ENCODE results near the gene PRKG1. TPM values are rescaled to one million over a fixed set of nuclear protein-coding genes. Genes with fewer than 3 reads are reported as not detected.
"Not testable (repeated sequence)": the region's sequence is repeated elsewhere in the genome, so short reads cannot be mapped to it uniquely, and the experiment has no call there.

The PRKG1 gene
- total RNA-seq, 1 donor from 2014 or later, result 22.8 TPM

DNA sequence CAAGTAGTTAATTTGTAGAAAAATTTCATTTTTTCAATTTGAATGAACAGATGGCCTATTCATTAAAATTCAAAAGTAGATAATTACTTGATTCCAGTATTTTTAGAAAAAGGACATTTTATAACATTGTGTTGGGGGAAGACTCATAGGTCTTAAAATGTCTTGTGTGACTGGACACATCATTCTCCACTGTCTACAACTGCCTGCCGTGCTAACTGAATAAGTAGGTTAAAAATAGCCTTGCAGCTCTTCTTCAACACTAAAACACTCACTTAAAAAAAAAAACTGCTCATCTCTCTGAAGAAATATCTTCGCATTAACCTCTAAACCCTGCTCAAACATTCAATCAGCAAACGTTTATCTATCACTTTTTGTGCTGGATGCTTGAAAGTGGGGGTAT is 371.3 kb downstream of the PRKG1 start:
- peaks cover 15% of the 10 kb centered on the region for H3K4me1 Mint-ChIP-seq (ENCODE audit: low read depth)
- H3K36me3 Mint-ChIP-seq (ENCODE audit: low read depth), result no peaks in the 10 kb centered on the region
- TF ChIP-seq, protein P1, sequence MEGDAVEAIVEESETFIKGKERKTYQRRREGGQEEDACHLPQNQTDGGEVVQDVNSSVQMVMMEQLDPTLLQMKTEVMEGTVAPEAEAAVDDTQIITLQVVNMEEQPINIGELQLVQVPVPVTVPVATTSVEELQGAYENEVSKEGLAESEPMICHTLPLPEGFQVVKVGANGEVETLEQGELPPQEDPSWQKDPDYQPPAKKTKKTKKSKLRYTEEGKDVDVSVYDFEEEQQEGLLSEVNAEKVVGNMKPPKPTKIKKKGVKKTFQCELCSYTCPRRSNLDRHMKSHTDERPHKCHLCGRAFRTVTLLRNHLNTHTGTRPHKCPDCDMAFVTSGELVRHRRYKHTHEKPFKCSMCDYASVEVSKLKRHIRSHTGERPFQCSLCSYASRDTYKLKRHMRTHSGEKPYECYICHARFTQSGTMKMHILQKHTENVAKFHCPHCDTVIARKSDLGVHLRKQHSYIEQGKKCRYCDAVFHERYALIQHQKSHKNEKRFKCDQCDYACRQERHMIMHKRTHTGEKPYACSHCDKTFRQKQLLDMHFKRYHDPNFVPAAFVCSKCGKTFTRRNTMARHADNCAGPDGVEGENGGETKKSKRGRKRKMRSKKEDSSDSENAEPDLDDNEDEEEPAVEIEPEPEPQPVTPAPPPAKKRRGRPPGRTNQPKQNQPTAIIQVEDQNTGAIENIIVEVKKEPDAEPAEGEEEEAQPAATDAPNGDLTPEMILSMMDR (IDR thresholded peaks at IDR 0.05), result no peak
- H3K27ac Mint-ChIP-seq (ENCODE audit: unreplicated experiment), result no peak overlapping the region
- DNase-seq (ENCODE audit: low spot score), result no peak
- H3K4me3 Mint-ChIP-seq (ENCODE audit: unreplicated experiment), result no peak overlapping the region
- no peaks in the 10 kb centered on the region for H3K9me3 Mint-ChIP-seq (ENCODE audit: low read depth)
- no peaks in the 10 kb centered on the region for H3K27me3 Mint-ChIP-seq (ENCODE audit: low read depth)

DNA sequence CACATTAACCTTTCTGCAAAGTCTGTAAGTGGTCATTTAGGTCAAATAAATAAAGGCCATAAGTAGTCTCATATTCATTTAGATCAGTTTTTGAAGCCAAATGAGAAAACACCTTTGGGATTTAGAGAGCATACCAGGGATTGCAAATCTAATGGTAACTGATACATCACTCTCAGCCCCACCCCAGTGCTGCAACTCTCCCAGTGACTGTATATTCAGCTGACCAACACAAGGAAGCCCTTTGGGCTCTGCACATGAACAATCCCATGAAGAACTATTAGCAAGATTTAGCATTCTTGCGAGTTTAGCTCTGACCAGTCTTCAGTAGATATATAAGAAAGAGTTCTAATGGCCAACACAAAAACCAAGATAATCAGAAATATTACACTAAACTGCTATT is 372.8 kb downstream of the PRKG1 start:
- Mint-ChIP-seq H3K4me1 (ENCODE audit: low read depth) (peaks cover 15% of the 10 kb centered on the region), H3K27me3 (ENCODE audit: low read depth) (no peaks in the 10 kb centered on the region), H3K9me3 (ENCODE audit: low read depth) (no peaks in the 10 kb centered on the region), H3K4me3 (ENCODE audit: unreplicated experiment) (no peak overlapping the region), H3K36me3 (ENCODE audit: low read depth) (no peaks in the 10 kb centered on the region), H3K27ac (ENCODE audit: unreplicated experiment) (no peak overlapping the region)
- TF ChIP-seq, protein P1 (IDR thresholded peaks at IDR 0.05), result no peak
- DNase-seq (ENCODE audit: low spot score), result no peak

DNA sequence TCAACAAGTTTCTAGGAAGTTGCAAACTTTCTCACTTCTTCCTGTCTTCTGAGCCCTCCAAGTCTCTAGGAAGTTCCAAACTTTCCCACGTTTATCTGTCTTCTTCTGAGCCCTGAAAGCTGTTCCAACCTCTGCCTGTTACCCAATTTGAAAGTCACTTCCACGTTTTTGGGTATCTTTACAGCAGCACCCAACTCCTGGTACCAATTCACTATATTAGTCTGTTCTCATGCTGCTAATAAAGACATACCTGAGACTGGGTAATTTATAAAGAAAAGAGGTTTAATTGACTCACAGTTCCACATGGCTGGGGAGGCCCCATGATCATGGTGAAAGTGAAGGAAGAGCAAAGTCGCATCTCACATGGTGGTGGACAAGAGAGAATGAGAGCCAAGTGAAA is 381.5 kb downstream of the PRKG1 start:
- not testable (repeated sequence) for DNase-seq (ENCODE audit: low spot score); H3K4me3 Mint-ChIP-seq (ENCODE audit: unreplicated experiment); H3K27me3 Mint-ChIP-seq (ENCODE audit: low read depth); H3K36me3 Mint-ChIP-seq (ENCODE audit: low read depth); H3K27ac Mint-ChIP-seq (ENCODE audit: unreplicated experiment); H3K4me1 Mint-ChIP-seq (ENCODE audit: low read depth)
- H3K9me3 Mint-ChIP-seq (ENCODE audit: low read depth), result peaks cover 35% of the 10 kb centered on the region

DNA sequence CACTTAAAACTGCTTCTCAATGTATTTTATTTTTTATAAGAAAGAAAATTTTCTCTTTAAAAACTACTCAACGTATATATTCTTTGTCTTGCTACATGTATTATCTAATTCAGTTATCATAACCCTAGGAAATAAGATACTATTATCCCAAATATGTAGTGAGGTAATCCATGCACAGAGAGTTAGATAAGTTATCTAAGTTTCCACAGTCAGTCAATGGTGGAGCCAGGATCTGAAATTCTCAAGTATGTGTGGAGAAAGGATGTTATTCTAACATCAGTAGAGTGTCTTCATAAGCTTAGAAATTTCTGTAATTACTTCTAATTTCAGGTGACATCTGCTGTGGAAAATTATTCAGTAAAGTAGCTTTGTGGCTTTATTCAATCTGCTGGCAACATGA is 385.2 kb downstream of the PRKG1 start:
- no peak for DNase-seq (ENCODE audit: low spot score)
- H3K27ac Mint-ChIP-seq (ENCODE audit: unreplicated experiment), result no peak overlapping the region
- H3K27me3 Mint-ChIP-seq (ENCODE audit: low read depth), result no peaks in the 10 kb centered on the region
- no peak overlapping the region for H3K4me3 Mint-ChIP-seq (ENCODE audit: unreplicated experiment)
- peaks cover 18% of the 10 kb centered on the region for H3K9me3 Mint-ChIP-seq (ENCODE audit: low read depth)
- peaks cover 4% of the 10 kb centered on the region for H3K36me3 Mint-ChIP-seq (ENCODE audit: low read depth)
- peaks cover 13% of the 10 kb centered on the region for H3K4me1 Mint-ChIP-seq (ENCODE audit: low read depth)
- TF ChIP-seq, protein P1 (IDR thresholded peaks at IDR 0.05), result no peak

DNA sequence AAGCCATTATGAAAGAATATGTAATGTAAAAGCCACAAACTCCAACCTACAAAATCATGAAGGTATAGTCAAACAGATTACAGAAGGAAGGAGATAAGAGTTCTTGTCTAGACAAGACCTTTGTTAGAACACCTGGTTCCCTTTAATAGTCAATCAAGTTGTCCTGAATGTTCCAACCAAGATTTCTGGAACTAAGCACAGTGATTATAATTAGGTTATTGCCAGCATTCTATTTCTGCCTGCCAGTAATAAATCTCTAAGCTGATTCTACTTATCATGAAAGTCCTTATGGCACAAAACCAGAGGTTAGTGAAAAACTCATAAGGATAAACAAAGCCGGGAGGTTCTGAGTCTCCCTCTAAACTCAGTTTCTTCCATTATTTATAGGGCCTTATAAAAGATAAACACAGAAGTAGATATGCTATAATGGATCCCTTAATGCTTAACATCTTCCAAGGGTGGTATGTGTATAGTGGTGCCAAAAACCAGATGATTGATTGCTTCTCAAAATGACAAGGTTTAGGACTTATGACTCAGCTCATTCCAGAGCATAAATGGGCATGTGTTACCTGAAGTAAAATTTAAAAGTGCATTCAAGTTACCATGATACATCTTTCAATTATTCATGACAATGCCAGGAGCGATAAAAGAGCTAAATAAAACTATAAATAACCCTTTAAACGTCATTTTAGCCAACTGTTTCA is 387.9 kb downstream of the PRKG1 start:
- peaks cover 13% of the 10 kb centered on the region for H3K4me1 Mint-ChIP-seq (ENCODE audit: low read depth)

More for the DNA sequence above, 387.9 kb downstream of the PRKG1 start:
- no peak for DNase-seq (ENCODE audit: low spot score)
- no peak overlapping the region for H3K4me3 Mint-ChIP-seq (ENCODE audit: unreplicated experiment)
- no peaks in the 10 kb centered on the region for H3K27me3 Mint-ChIP-seq (ENCODE audit: low read depth)
- peaks cover under 1% of the 10 kb centered on the region for H3K9me3 Mint-ChIP-seq (ENCODE audit: low read depth)
- H3K36me3 Mint-ChIP-seq (ENCODE audit: low read depth), result no peaks in the 10 kb centered on the region
- TF ChIP-seq, protein P1 (IDR thresholded peaks at IDR 0.05), result no peak
- H3K27ac Mint-ChIP-seq (ENCODE audit: unreplicated experiment), result peak overlapping the region; percentile 13

Data from chondrocyte (in vitro differentiated cells).